Spinal cord (tissue), 10 donors: Measurements from ENCODE around the gene PCF11. TPM values are rescaled to one million over a fixed set of nuclear protein-coding genes. Genes with fewer than 3 reads are reported as not detected.

Source experiments
- DNase-seq, 6 donors: peaks; one replicate each; pipeline versions ENCODE4 v3.0.0 to v3.0.0-alpha.2; 2013 to 2015; ENCODE audit warnings: low spot score in 6 of 6, low read depth in 4 of 6
- H3K27ac ChIP-seq: one replicate; pipeline ENCODE4 v1.5.1; 2013; ENCODE audit warnings: low read depth, low read length, control low read depth
- H3K27me3 ChIP-seq: one replicate; pipeline ENCODE4 v1.6.1; 2013; ENCODE audit warnings: low read length; ENCODE audit not compliant: control insufficient read depth, insufficient read depth
- H3K36me3 ChIP-seq: one replicate; pipeline ENCODE4 v1.6.1; 2013; ENCODE audit warnings: low read length; ENCODE audit not compliant: control insufficient read depth, insufficient read depth
- H3K4me1 ChIP-seq: one replicate; pipeline ENCODE4 v1.6.1; 2013; ENCODE audit warnings: low read length; ENCODE audit not compliant: control insufficient read depth, insufficient read depth
- H3K4me3 ChIP-seq: one replicate; pipeline ENCODE4 v1.5.1; 2013; ENCODE audit warnings: low read depth, low read length, control low read depth
- H3K9me3 ChIP-seq: one replicate; pipeline ENCODE4 v1.6.1; 2013; ENCODE audit warnings: low read length; ENCODE audit not compliant: control insufficient read depth, insufficient read depth
- WGBS: methylation state at CpG from one replicate; pipeline ENCODE4 v1.1.5; 2013; ENCODE audit warnings: missing lambda C conversion rate; ENCODE audit not compliant: insufficient coverage; 5-methylcytosine and 5-hydroxymethylcytosine counted together
- long read RNA-seq, 4 donors: transcript quantifications; one replicate each; lab custom pipeline, GENCODE V29; 2026
- polyA plus RNA-seq, 2 donors: library from polyadenylated mRNA; unstranded; fragments of 120-200 nt; gene quantifications; one replicate each; pipeline ENCODE4 v1.2.1, GENCODE V29; 2013; ENCODE audit not compliant: insufficient read length in 2 of 2
- total RNA-seq, 2 donors: library from RNA; depleted of rRNA in 1 of 2; stranded (reverse); fragments of 120-200 nt in 1 of 2; fragments of >200 nt in 1 of 2; gene quantifications; one replicate each; pipeline versions ENCODE4 v1.2.3 to v1.2.4, GENCODE V29; 2013 to 2014
- donor health status: healthy.

PCF11 gene, protein sequence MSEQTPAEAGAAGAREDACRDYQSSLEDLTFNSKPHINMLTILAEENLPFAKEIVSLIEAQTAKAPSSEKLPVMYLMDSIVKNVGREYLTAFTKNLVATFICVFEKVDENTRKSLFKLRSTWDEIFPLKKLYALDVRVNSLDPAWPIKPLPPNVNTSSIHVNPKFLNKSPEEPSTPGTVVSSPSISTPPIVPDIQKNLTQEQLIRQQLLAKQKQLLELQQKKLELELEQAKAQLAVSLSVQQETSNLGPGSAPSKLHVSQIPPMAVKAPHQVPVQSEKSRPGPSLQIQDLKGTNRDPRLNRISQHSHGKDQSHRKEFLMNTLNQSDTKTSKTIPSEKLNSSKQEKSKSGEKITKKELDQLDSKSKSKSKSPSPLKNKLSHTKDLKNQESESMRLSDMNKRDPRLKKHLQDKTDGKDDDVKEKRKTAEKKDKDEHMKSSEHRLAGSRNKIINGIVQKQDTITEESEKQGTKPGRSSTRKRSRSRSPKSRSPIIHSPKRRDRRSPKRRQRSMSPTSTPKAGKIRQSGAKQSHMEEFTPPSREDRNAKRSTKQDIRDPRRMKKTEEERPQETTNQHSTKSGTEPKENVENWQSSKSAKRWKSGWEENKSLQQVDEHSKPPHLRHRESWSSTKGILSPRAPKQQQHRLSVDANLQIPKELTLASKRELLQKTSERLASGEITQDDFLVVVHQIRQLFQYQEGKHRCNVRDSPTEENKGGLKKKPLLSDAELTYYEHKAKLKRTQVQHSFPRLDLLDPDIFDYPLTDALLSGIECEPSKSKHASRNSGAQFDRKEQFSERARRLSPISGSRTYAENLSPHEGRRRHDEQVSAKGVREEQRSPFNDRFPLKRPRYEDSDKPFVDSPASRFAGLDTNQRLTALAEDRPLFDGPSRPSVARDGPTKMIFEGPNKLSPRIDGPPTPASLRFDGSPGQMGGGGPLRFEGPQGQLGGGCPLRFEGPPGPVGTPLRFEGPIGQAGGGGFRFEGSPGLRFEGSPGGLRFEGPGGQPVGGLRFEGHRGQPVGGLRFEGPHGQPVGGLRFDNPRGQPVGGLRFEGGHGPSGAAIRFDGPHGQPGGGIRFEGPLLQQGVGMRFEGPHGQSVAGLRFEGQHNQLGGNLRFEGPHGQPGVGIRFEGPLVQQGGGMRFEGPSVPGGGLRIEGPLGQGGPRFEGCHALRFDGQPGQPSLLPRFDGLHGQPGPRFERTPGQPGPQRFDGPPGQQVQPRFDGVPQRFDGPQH (N-terminal part only)
- total RNA-seq (10 to 100 TPM; 56.7 to 64.8 TPM), polyA plus RNA-seq (10 to 100 TPM; 50.2 to 58.6 TPM)
- long read RNA-seq, donor 1, transcript PCF11-207 (1 exons, 1,720 nt): major isoform, 8 of 8 reads
- long read RNA-seq, donor 1, partial matches to known transcripts: 0 of 8 reads
- long read RNA-seq, donor 1, other reads (novel, unspliced or antisense): 0 of 8 reads
- long read RNA-seq, donor 2, transcript PCF11-207 (1 exons, 1,720 nt): major isoform, 6 of 6 reads
- long read RNA-seq, donor 2, partial matches to known transcripts: 0 of 6 reads
- long read RNA-seq, donor 2, other reads (novel, unspliced or antisense): 0 of 6 reads
- long read RNA-seq, donor 3, partial matches to known transcripts: 0 of 4 reads
- long read RNA-seq, donor 3, other reads (novel, unspliced or antisense): 0 of 4 reads
- long read RNA-seq, donor 4, full-length matches to known transcripts: 16 of 22 reads
- long read RNA-seq, donor 4, partial matches to known transcripts: 6 of 22 reads
- long read RNA-seq, donor 4, other reads (novel, unspliced or antisense): 0 of 22 reads

DNA sequence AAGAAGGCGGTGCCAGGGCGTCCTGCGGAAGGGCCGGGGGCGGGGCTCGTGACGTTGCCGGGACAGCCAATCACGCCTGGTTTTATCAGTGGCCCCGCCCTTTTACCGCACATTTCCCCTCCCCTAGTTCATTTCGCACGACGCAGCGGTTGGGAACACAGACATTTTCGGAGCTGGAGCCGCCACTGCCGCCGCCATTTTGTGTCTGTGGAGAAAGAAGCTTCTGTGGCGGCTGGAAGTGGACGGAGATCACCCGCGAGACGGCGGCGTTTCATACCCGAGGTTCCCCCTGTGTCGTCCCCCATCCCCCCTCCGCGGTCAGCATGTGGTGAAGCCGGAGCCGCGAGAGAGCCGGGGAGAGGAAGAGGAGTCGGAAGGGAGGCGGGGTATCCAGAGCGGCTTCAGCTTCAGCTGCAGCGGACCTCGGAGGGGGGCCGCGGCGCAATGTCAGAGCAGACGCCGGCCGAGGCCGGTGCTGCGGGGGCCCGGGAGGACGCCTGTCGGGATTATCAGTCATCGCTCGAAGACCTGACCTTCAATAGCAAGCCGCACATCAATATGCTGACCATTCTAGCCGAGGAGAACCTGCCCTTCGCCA lies at the start of gene PCF11:
TSS of gene PCF11 (plus strand) at position 136 of the 598 bp plus-strand sequence. CDS start at position 445, 309 bp downstream.
- Histone ChIP-seq H3K27me3 (no peaks in the 10 kb centered on the region), H3K27ac (peak within 1 kb of the TSS; percentile 100), H3K36me3 (no peaks in the 10 kb centered on the region), H3K4me3 (peak within 1 kb of the TSS; percentile 98), H3K9me3 (no peaks in the 10 kb centered on the region), H3K4me1 (peaks cover 7% of the 10 kb centered on the region)
- peak in 1 of 6 donors; percentile 5 for DNase-seq
- 0% methylated on average over 48 of the region's 55 CpGs for WGBS

DNA sequence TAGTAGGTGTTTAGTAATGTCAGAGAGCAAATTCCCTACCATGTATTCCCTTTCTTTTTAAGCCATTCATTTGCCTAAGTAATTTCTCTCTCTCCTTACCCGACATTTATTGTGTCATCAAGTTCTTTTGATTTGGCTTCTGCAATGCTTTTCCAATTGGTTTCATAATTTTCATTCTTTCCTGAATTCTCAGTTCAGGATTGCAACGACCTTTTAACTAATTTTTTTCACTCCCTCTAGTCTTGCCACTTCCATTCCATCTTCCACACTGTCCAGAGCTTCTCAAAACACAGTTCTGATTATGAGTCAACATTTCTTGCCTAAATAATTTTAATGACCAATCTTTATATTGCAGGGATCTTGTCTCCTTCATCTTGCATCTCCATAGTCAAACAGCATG lies 44.0 kb upstream of the PCF11 start:
- Histone ChIP-seq H3K9me3 (no peaks in the 10 kb centered on the region), H3K4me3 (no peak overlapping the region), H3K36me3 (no peaks in the 10 kb centered on the region), H3K27ac (no peak overlapping the region), H3K27me3 (no peaks in the 10 kb centered on the region), H3K4me1 (no peaks in the 10 kb centered on the region)
- WGBS: 87% methylated on average over 2 of the region's 2 CpGs
- no peak for DNase-seq

DNA sequence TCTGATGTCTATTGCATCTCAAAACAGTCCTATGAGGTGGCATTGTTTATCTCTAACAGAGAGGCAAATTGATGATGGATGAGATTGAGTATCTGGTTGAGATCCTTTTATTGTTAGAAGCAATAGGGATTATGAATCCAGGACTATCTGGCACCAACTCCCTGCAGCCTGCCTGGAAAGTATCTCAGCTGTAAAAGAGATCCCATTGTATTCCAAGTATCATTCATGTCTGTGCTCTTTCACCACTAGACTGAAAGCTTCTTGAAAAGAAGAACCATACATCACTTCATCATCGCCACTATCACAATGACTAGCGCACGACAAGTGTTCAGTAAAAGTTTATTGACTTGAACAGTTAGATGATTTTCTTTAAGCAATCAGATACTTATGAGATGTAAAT lies 41.9 kb upstream of the PCF11 start:
- Histone ChIP-seq H3K4me1 (no peaks in the 10 kb centered on the region), H3K36me3 (no peaks in the 10 kb centered on the region), H3K9me3 (no peaks in the 10 kb centered on the region), H3K27me3 (no peaks in the 10 kb centered on the region), H3K27ac (peak overlapping the region; percentile 12), H3K4me3 (peak overlapping the region; percentile 20)
- DNase-seq: peak in 1 of 6 donors; percentile 18
- WGBS: no CpG with 5 or more reads among the region's 3 CpGs

DNA sequence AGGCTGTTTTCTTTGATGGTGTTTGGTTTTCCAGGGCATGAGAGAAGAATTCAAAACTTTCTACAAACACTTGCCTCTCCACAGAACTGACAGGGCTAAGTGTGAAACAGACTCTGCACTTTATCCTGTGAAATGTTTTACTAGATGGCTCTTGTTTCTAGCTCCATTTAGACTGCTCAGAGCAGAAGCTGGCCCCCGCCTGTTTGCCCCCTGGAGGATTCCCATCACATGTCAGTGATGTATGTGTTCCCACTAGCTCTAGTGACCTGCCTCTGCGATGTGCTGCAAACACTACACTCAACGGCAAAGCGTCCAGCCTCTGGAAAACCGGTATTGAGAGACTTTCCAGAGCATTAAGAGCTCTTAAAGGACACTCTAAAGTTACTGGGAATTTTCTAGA lies 41.4 kb upstream of the PCF11 start:
- Histone ChIP-seq H3K27ac (peak overlapping the region; percentile 36), H3K27me3 (no peaks in the 10 kb centered on the region), H3K36me3 (no peaks in the 10 kb centered on the region), H3K4me3 (peak overlapping the region; percentile 20), H3K9me3 (no peaks in the 10 kb centered on the region), H3K4me1 (no peaks in the 10 kb centered on the region)
- DNase-seq: peak in 2 of 6 donors; percentile 28 to 38
- 10% methylated on average over 5 of the region's 5 CpGs for WGBS

DNA sequence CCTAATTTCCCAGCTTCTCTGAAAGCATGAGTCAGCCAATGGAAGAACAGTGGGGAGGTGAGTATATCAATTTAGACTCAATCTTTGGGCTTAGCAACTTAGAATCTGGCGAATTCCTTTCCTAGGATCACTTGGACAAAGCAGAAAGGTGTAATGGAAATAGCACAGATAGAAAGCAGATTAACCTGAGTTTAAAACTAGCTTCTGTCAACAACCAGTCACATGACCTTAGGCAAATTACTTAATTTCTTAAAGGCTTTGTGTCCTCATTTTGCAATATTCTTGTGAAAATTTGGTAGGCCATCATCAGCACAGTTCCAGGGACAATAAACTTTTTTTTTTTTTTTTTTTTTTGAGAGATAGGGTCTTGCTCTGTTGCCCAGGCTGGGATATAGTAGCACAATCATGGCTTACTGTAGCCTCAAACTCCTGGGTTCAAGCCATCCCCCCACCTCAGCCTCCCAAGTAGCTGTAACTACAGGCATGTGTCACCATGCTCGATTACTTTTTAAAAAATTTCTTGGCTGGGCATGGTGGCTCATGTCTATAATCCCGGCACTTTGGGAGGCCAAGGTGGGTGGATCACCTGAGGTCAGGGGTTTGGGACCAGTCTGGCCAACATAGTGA lies 40.8 kb upstream of the PCF11 start:
- Histone ChIP-seq H3K4me3 (no peak overlapping the region), H3K4me1 (no peaks in the 10 kb centered on the region), H3K27ac (peak overlapping the region; percentile 36), H3K9me3 (no peaks in the 10 kb centered on the region), H3K36me3 (no peaks in the 10 kb centered on the region), H3K27me3 (no peaks in the 10 kb centered on the region)
- 100% methylated on average over 1 of the region's 3 CpGs for WGBS
- no peak for DNase-seq

DNA sequence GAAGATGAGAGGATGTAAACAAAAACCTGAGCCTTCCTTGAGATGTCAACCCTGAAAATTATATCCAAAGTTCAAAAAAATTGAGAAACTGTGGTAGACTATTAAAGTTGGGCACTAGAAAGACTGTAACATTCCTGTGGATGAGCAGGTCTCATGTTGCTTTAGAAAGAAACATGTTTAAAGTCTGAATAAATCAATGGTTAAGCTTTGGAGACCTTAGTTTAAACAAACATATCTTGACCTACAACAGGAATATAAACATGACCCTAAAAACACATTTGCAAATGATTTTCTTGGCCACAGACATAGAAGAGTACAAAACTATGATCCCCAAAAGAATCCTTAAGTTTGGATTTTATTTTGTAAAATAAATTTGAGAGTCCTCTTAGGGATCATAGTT lies 38.1 kb upstream of the PCF11 start:
- Histone ChIP-seq H3K36me3 (no peaks in the 10 kb centered on the region), H3K27ac (no peak overlapping the region), H3K4me3 (no peak overlapping the region), H3K27me3 (no peaks in the 10 kb centered on the region), H3K4me1 (no peaks in the 10 kb centered on the region), H3K9me3 (no peaks in the 10 kb centered on the region)
- no peak for DNase-seq

DNA sequence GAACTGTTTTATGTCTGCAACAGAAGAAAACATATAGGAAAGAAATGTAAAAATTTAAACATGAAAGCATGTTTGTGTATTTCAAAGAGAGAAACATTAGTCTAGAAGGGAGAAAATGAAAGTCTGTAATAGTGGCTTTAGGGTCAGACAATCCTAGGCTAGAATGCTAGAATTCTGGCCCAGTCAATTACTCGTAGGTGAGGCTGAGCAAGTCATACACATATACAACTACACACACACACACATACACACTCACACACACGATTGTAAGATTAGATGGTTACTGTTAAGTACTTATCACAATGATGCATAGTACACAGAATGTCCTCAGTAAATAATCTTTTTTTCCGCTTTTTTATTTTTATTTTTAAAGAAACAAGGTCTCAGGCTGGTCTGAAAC lies 37.7 kb upstream of the PCF11 start:
- H3K4me3 ChIP-seq: no peak overlapping the region
- no peaks in the 10 kb centered on the region for H3K9me3 ChIP-seq
- no peaks in the 10 kb centered on the region for H3K36me3 ChIP-seq
- WGBS: no CpG with 5 or more reads among the region's 3 CpGs
- H3K27me3 ChIP-seq: no peaks in the 10 kb centered on the region
- no peaks in the 10 kb centered on the region for H3K4me1 ChIP-seq
- no peak overlapping the region for H3K27ac ChIP-seq
- no peak for DNase-seq

DNA sequence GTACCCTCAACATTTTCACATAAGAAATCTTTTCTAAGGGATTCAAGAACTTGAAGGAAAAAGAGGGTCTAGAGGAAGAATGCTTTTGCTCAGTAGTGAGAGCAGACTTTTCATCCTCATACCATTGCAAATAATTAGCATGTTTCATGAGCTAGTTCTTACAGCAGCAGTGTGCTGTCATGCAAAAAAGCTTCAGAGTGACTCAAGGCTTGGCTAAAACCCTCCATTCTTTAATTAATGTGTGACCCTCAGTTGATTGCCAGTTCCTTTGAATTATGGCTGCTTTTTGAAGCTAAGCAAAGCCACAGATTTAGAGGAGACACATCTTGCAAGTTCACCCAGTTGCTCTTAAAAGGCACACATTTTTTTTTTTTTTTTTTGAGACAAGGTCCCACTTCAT lies 36.6 kb upstream of the PCF11 start:
- Histone ChIP-seq H3K4me3 (no peak overlapping the region), H3K27ac (no peak overlapping the region), H3K36me3 (no peaks in the 10 kb centered on the region), H3K9me3 (no peaks in the 10 kb centered on the region), H3K27me3 (no peaks in the 10 kb centered on the region), H3K4me1 (no peaks in the 10 kb centered on the region)
- no peak for DNase-seq
